Activated naive CD8-positive, alpha-beta T cell treated with anti-CD3 and anti-CD28 coated beads, Interleukin-2, amount 10 ng/mL, durations not matched to agents 7 days and 5 days (primary cell): ENCODE results near the gene CCNA1. TPM values are rescaled to one million over a fixed set of nuclear protein-coding genes. Genes with fewer than 3 reads are reported as not detected.

ENCODE experiments used
- ATAC-seq: fragments of 150-1000 bp; cut with Tn5 transposase; one replicate; pipeline ENCODE4 v1.10.0; 2021; ENCODE audit warnings: low read depth, moderate library complexity
- POLR2A ChIA-PET: fragments of 350-600 bp; sonication (Branson Sonifier 250); formaldehyde crosslinking; loops from one replicate; lab custom pipeline; 2021; ENCODE audit warnings: antibody characterized with exemption; lab: Charles Lee
- DNase-seq: peaks from one replicate; pipeline ENCODE4 v3.0.0; 2021
- H3K27ac Mint-ChIP-seq: one replicate; pipeline ENCODE4 v1.8.0; 2022; ENCODE audit warnings: mild to moderate bottlenecking, mixed read lengths
- H3K27me3 Mint-ChIP-seq: one replicate; pipeline ENCODE4 v1.8.0; 2022; ENCODE audit warnings: mild to moderate bottlenecking, moderate library complexity, mixed read lengths
- H3K36me3 Mint-ChIP-seq: one replicate; pipeline ENCODE4 v1.8.0; 2021; ENCODE audit warnings: mild to moderate bottlenecking, mixed read lengths
- H3K4me1 Mint-ChIP-seq: one replicate; pipeline ENCODE4 v1.8.0; 2021; ENCODE audit warnings: mixed read lengths
- H3K4me3 Mint-ChIP-seq: one replicate; pipeline ENCODE4 v1.8.0; 2022; ENCODE audit warnings: mild to moderate bottlenecking, moderate library complexity, mixed read lengths
- H3K9me3 Mint-ChIP-seq: one replicate; pipeline ENCODE4 v1.8.0; 2021; ENCODE audit warnings: mixed read lengths
- total RNA-seq, 2 experiments: library from RNA; stranded (reverse); gene quantifications; one replicate each; pipeline ENCODE4 v1.2.3, GENCODE V29; 2021

Gene CCNA1
- total RNA-seq, 2 experiments from 2014 or later: 0.28 to 0.62 TPM

DNA sequence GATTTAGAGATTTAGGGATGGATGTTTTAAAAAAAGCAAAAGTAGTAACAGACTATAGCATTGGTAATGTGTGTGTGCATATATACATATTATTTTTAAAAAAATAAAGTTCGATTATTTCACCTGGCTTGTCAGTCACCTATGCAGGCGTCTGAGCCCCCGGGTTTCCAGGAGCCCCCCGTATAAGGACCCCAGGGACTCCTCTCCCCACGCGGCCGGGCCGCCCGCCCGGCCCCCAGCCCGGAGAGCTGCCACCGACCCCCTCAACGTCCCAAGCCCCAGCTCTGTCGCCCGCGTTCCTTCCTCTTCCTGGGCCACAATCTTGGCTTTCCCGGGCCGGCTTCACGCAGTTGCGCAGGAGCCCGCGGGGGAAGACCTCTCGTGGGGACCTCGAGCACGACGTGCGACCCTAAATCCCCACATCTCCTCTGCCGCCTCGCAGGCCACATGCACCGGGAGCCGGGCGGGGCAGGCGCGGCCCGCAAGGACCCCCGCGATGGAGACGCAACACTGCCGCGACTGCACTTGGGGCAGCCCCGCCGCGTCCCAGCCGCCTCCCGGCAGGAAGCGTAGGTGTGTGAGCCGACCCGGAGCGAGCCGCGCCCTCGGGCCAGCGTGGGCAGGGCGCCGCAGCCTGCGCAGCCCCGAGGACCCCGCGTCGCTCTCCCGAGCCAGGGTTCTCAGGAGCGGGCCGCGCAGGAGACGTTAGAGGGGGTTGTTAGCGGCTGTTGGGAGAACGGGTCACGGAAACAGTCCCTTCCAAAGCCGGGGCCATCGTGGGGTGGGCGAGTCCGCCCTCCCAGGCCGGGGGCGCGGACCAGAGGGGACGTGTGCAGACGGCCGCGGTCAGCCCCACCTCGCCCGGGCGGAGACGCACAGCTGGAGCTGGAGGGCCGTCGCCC lies 840 bp upstream of the CCNA1 start:
- Mint-ChIP-seq H3K27ac (no peak overlapping the region), H3K9me3 (no peaks in the 10 kb centered on the region), H3K4me3 (peak overlapping the region; percentile 72), H3K36me3 (no peaks in the 10 kb centered on the region), H3K27me3 (peaks cover 63% of the 10 kb centered on the region), H3K4me1 (peaks cover 15% of the 10 kb centered on the region)
- POLR2A ChIA-PET: no interaction called here
- peak; percentile 45 for DNase-seq
- ATAC-seq: peak; percentile 57

DNA sequence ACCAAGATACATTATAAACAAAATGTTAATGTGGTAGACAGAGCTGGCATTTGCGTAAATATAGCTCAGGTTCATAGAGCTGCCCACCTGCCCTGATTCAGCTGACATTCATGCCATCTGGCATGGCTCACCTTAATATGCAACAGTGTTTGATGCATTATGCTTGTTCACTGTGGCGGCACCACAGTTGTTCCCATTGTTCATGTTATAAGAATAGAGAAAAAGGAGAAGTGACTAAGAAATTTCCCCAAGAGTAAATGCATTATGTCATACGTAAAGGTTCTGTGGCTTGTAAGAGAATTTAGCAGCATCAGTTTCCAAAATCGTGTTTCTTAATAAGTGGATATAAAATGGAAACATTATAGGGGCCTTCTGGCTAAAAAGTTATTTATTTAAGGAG lies 4.5 kb downstream of the CCNA1 start:
- Mint-ChIP-seq H3K36me3 (no peaks in the 10 kb centered on the region), H3K4me1 (peaks cover 17% of the 10 kb centered on the region), H3K27ac (no peak overlapping the region), H3K4me3 (no peak overlapping the region), H3K27me3 (peaks cover 29% of the 10 kb centered on the region), H3K9me3 (no peaks in the 10 kb centered on the region)
- ATAC-seq (no peak), DNase-seq (no peak)
- POLR2A ChIA-PET: no interaction called here

DNA sequence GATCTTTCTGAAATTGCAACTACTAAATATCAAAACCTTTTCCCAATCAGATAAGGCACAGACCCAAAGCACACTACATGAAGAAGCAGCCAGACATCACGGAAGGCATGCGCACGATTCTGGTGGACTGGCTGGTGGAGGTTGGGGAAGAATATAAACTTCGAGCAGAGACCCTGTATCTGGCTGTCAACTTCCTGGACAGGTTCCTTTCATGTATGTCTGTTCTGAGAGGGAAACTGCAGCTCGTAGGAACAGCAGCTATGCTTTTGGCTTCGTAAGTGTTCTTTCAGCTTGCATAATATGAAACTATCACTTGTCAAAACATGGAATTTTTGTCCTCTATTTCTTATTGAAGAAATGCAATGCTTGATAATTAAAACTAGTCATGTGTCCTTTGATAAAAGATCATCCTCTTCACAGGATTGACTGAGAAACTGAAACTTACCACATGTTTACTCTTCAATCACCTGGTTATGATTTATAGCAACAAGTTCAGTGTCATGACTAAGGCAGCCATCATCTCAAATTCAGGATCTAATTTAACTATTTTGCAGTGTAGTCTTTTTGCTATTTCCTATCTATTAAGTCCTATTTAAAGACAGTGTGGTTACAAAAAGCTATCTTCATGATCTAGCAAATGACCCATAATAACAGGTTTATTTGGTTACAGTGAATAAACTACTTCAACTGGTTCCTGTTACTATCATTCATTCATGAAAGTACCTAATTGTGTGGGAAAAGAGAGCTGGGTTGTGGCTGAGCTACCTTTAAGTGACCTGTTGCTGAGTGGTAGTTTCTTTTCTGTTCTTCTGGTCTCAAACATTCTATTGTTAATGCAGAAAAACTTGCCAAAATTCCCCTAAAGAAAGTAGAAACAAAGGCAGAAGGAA lies 6.5 kb downstream of the CCNA1 start:
- POLR2A ChIA-PET: no interaction called here
- DNase-seq (no peak), ATAC-seq (peak; percentile 68)
- peak overlapping the region; percentile 37 for H3K27ac Mint-ChIP-seq
- peaks cover 13% of the 10 kb centered on the region for H3K27me3 Mint-ChIP-seq
- no peaks in the 10 kb centered on the region for H3K9me3 Mint-ChIP-seq
- H3K4me1 Mint-ChIP-seq: peaks cover 13% of the 10 kb centered on the region
- peak overlapping the region; percentile 60 for H3K4me3 Mint-ChIP-seq
- no peaks in the 10 kb centered on the region for H3K36me3 Mint-ChIP-seq

DNA sequence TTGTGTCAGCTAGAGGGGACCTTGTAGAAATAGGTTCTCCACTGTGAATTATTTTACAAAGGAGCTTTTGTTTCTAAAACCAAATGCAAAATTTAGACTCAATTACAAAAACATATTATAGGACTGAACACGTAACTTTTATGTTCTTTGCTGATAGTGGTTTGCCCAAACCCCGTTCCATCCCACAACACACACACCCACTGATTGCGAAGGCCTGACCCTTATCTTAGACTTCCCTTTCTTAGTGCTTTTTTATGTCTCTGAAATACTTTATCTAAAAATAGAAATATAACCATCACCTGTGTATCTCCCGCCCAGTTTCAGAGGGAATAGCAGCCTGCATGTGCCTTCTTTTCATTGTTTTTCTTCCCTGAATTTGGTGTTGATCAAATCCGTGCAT lies 13.0 kb downstream of the CCNA1 start:
- Mint-ChIP-seq H3K4me1 (no peaks in the 10 kb centered on the region), H3K27me3 (peaks cover 18% of the 10 kb centered on the region), H3K36me3 (no peaks in the 10 kb centered on the region), H3K27ac (no peak overlapping the region), H3K9me3 (no peaks in the 10 kb centered on the region), H3K4me3 (no peak overlapping the region)
- POLR2A ChIA-PET: no interaction called here
- ATAC-seq: no peak
- no peak for DNase-seq

DNA sequence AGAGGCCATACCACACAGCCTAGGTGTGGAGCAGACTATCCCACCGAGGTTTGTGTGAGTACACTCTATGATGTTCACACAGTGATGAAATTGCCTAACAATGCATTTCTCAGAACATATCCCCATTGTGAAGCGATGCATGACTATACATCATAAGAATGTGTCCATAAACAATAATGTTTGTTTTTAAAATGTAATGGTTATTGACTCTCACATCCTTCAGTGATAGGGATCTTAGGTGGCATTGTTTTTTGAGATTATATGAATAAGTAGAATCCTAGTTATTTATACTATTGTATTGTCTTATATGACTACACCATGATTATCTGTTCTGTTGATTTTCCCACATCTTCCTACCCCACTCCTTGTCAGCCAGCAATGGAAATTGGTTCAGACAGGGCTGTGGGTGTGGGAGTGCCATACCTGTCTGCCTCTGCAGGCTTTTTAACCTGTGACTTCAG lies 13.6 kb downstream of the CCNA1 start:
- Mint-ChIP-seq H3K4me3 (no peak overlapping the region), H3K27me3 (peaks cover 20% of the 10 kb centered on the region), H3K36me3 (no peaks in the 10 kb centered on the region), H3K4me1 (no peaks in the 10 kb centered on the region), H3K9me3 (no peaks in the 10 kb centered on the region), H3K27ac (no peak overlapping the region)
- DNase-seq (no peak), ATAC-seq (no peak)
- POLR2A ChIA-PET: no interaction called here

DNA sequence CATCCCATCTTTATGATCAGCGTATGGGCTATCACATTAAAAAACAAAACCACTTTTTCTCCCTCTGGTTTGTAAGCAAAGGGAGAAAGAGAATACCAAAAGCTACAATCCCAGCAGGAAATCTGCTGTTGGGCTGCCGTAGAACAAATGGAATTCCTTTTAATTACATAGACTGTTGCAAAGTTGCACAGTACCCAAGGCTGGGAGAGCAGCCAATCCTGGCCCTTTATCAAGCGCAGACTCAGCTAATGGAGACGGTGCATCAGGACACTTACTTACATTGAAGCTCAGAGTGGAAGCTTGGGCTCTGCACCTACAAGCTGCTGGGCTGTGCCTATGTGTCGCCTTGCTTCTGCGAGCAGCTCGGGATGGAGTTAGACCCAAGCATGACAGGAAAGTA lies 15.2 kb downstream of the CCNA1 start:
- no peak for ATAC-seq
- no peaks in the 10 kb centered on the region for H3K9me3 Mint-ChIP-seq
- POLR2A ChIA-PET: no interaction called here
- H3K36me3 Mint-ChIP-seq: no peaks in the 10 kb centered on the region
- DNase-seq: no peak
- H3K27ac Mint-ChIP-seq: no peak overlapping the region
- no peak overlapping the region for H3K4me3 Mint-ChIP-seq
- peaks cover 6% of the 10 kb centered on the region for H3K4me1 Mint-ChIP-seq
- H3K27me3 Mint-ChIP-seq: peaks cover 22% of the 10 kb centered on the region

DNA sequence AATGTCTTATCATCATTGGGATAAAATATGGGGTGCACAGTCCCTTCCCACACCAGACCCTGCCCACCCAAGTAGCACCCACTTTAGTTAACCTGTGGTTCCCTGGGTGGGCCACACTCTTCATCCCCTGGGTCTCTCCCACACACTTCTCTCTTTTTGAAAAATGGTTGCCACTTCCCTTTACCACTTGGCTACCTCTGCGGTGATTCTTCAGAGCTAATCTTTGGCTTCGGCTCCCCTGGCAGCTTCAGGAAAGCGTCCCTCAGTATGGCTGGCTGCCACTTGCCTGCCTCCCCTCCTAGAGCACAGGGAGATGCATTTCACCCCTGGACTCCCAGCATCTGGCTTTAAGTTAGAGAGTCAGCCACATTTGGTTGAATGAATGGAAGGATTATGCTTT lies 18.2 kb downstream of the CCNA1 start:
- Mint-ChIP-seq H3K27me3 (peaks cover 31% of the 10 kb centered on the region), H3K4me1 (peaks cover 6% of the 10 kb centered on the region), H3K27ac (no peak overlapping the region), H3K36me3 (no peaks in the 10 kb centered on the region), H3K9me3 (no peaks in the 10 kb centered on the region), H3K4me3 (no peak overlapping the region)
- ATAC-seq (no peak), DNase-seq (no peak)
- POLR2A ChIA-PET: no interaction called here

DNA sequence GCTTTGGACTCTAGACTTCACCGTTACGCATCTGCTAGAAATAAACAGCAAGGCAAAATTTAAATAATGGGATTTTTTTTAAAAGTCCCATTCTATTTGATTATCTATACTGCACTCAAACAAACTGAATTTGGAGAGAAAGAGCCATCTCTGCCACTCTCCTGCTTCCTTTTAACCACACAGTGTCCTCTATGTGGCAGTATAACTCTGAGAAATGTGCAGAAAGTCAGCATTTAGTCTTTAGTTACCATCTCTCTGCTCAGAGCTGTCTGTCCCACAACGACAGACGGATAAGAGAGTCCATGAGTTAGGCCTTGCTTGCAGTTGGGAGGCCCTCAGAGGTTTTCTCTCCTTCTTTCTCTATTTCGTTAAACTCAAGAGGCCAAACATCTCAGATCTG lies 21.2 kb downstream of the CCNA1 start:
- H3K9me3 Mint-ChIP-seq: no peaks in the 10 kb centered on the region
- no peaks in the 10 kb centered on the region for H3K36me3 Mint-ChIP-seq
- DNase-seq (no peak), ATAC-seq (no peak)
- no peak overlapping the region for H3K27ac Mint-ChIP-seq
- POLR2A ChIA-PET: no interaction called here
- peaks cover 30% of the 10 kb centered on the region for H3K27me3 Mint-ChIP-seq
- H3K4me3 Mint-ChIP-seq: no peak overlapping the region
- H3K4me1 Mint-ChIP-seq: peaks cover 6% of the 10 kb centered on the region

DNA sequence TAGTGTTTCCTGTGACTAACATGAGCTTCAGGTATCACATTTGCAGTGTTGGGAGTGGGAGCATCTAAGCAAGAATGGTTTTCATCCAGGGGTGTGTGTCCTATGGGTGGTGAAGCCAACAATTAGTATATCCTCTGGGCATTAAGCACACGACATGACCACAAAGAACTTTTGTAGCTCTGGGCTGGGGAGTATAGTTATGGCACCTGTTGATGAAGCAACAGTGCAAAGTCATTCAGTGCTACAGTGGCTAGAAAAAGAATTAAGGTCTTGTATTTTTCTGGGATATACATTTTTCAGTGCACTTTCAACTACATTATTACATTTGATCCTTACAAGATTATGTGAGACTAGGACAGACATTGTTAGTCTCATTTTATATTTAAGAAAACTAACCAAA lies 21.8 kb downstream of the CCNA1 start:
- Mint-ChIP-seq H3K9me3 (no peaks in the 10 kb centered on the region), H3K36me3 (no peaks in the 10 kb centered on the region), H3K27ac (no peak overlapping the region), H3K4me3 (no peak overlapping the region), H3K27me3 (peaks cover 28% of the 10 kb centered on the region), H3K4me1 (peaks cover 6% of the 10 kb centered on the region)
- ATAC-seq: no peak
- POLR2A ChIA-PET: no interaction called here
- no peak for DNase-seq

DNA sequence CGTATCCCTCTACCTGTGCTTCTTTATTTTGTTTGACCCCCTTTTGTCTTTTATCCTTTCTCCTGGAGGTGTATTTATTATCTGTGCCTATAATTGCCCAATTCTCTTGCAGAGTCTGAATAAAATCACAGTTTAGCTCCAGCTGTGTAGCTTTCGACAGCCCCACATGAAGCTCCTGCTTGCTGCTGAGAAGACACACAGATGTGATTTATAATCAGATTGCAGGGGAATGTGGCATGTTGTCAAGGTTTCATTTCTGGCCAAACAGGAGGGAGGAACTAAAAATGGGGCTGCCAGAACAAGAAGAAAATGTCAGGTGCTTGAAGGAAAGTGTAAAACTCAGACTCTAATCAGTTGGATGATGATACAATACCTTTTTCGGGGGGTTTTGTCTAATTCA lies 22.7 kb downstream of the CCNA1 start:
- Mint-ChIP-seq H3K9me3 (no peaks in the 10 kb centered on the region), H3K27me3 (peaks cover 25% of the 10 kb centered on the region), H3K27ac (no peak overlapping the region), H3K36me3 (no peaks in the 10 kb centered on the region), H3K4me3 (no peak overlapping the region), H3K4me1 (peaks cover 6% of the 10 kb centered on the region)
- ATAC-seq: no peak
- POLR2A ChIA-PET: no interaction called here
- DNase-seq: no peak

DNA sequence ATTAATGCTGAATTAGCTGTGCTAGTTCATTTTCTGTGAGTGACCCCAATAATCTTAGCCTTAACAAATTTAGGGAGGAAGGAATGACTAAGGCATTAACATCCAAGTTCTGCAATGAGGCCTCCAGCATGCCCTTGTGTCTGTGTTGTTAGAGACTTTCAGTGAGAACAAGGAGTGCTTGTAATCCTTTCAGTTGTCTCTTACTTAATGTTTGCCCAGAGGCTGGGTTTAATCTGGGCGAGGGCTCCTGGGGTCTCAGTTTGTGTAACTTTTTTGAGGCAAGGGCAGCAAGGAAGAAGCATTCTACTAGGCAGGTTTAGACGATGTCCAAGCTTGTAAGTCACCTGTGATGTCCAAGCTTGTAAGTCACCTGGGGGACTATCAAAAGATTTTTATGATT lies 24.3 kb downstream of the CCNA1 start:
- DNase-seq: no peak
- H3K36me3 Mint-ChIP-seq: no peaks in the 10 kb centered on the region
- POLR2A ChIA-PET: no interaction called here
- H3K9me3 Mint-ChIP-seq: no peaks in the 10 kb centered on the region
- H3K27ac Mint-ChIP-seq: no peak overlapping the region
- ATAC-seq: no peak
- H3K27me3 Mint-ChIP-seq: peaks cover 22% of the 10 kb centered on the region
- H3K4me1 Mint-ChIP-seq: peaks cover 5% of the 10 kb centered on the region
- H3K4me3 Mint-ChIP-seq: no peak overlapping the region

DNA sequence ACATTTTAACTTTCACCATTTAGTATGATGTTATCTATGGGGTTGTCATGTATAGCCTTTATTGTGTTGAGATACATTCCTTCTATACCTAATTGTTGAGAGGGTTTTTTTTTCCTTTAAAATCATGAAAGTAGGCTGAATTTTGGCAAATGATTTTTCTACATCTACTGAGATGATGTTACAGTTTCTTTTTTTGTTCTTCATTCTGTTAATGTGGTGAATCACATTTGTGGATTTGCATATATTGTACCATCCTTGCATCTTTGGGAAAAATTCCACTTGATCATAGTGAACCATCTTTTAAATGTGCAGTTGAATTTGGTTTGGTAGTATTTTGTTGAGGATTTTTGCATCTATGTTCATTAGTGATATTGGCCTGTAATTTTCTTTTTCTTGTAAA lies 29.2 kb downstream of the CCNA1 start:
- POLR2A ChIA-PET: no interaction called here
- Mint-ChIP-seq H3K36me3 (no peaks in the 10 kb centered on the region), H3K4me1 (no peaks in the 10 kb centered on the region), H3K27me3 (peaks cover 5% of the 10 kb centered on the region), H3K9me3 (no peaks in the 10 kb centered on the region), H3K27ac (no peak overlapping the region), H3K4me3 (no peak overlapping the region)
- no peak for ATAC-seq
- no peak for DNase-seq

DNA sequence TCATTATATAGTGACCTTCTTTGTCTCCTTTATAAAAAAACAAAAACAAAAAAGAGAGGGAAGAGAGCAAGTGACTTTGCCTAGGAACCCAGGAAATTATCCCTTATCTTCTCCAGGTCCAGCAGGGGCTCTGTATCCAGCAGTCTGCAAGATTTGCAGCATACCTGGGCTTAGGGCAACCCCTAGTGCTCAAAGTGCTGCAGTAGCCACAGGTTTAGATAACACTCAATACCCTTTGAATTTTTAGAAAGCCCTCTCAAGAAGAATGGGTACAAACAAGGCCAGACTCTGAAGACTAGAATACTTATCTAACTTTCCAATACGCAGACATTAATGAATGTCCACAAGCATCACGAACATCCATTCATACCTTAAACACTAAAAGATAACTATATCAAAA lies 43.2 kb downstream of the CCNA1 start:
- Mint-ChIP-seq H3K9me3 (peaks cover 7% of the 10 kb centered on the region), H3K27me3 (peaks cover 7% of the 10 kb centered on the region), H3K27ac (no peak overlapping the region), H3K4me3 (no peak overlapping the region), H3K36me3 (no peaks in the 10 kb centered on the region), H3K4me1 (no peaks in the 10 kb centered on the region)
- ATAC-seq: no peak
- no peak for DNase-seq
- POLR2A ChIA-PET: no interaction called here
